H9 (cell line): ENCODE results near the gene RAP1GDS1. TPM values are rescaled to one million over a fixed set of nuclear protein-coding genes. Genes with fewer than 3 reads are reported as not detected.

ENCODE experiments used
- DNase-seq: peaks from one replicate; pipeline ENCODE4 v3.0.0-alpha.2; 2017
- H2AFZ ChIP-seq: one replicate; pipeline ENCODE4 v1.6.1; 2013; ENCODE audit warnings: mild to moderate bottlenecking, low read length, control low read depth, moderate library complexity
- H2AK5ac ChIP-seq: 2 replicates; pipeline ENCODE4 v1.6.1; 2013; ENCODE audit warnings: low read length, control low read depth, mixed read lengths; ENCODE audit not compliant: insufficient read length
- H2BK120ac ChIP-seq: one replicate; pipeline ENCODE4 v1.6.1; 2013; ENCODE audit warnings: low read depth, mild to moderate bottlenecking, low read length, control low read depth, inconsistent platforms; ENCODE audit not compliant: poor library complexity, severe bottlenecking
- H2BK12ac ChIP-seq: 2 replicates; pipeline ENCODE4 v1.6.1; 2013; ENCODE audit warnings: low read length, control low read depth, mixed read lengths, low read depth; ENCODE audit not compliant: insufficient read length
- H2BK15ac ChIP-seq: 2 replicates; pipeline ENCODE4 v1.6.1; 2013; ENCODE audit warnings: low read depth, low read length, control low read depth
- H2BK20ac ChIP-seq: one replicate; pipeline ENCODE4 v1.6.1; 2013; ENCODE audit warnings: low read depth, mild to moderate bottlenecking, low read length, control low read depth, inconsistent platforms; ENCODE audit not compliant: poor library complexity, severe bottlenecking
- H2BK5ac ChIP-seq: 2 replicates; pipeline ENCODE4 v1.6.1; 2013; ENCODE audit warnings: low read length, control low read depth, mixed read lengths; ENCODE audit not compliant: insufficient read length
- H3K14ac ChIP-seq: 2 replicates; pipeline ENCODE4 v1.6.1; 2013; ENCODE audit warnings: low read length, control low read depth; ENCODE audit not compliant: insufficient read depth
- H3K18ac ChIP-seq: 2 replicates; pipeline ENCODE4 v1.6.1; 2013; ENCODE audit warnings: low read depth, mild to moderate bottlenecking, mixed read lengths, low read length, control low read depth; ENCODE audit not compliant: insufficient read length
- H3K23ac ChIP-seq: 2 replicates; pipeline ENCODE4 v1.6.1; 2013; ENCODE audit warnings: low read length, control low read depth, mixed read lengths, low read depth; ENCODE audit not compliant: insufficient read length
- H3K23me2 ChIP-seq: 2 replicates; pipeline ENCODE4 v1.6.1; 2013; ENCODE audit warnings: low read depth, mild to moderate bottlenecking, mixed read lengths, low read length, control low read depth; ENCODE audit not compliant: insufficient read length, poor library complexity, severe bottlenecking
- H3K27ac ChIP-seq: 2 replicates; pipeline ENCODE4 v1.5.1; 2013; ENCODE audit warnings: low read length, control low read depth, mixed read lengths, low read depth; ENCODE audit not compliant: insufficient read length
- H3K27me3 ChIP-seq: 2 replicates; pipeline ENCODE4 v1.6.1; 2013; ENCODE audit warnings: low read length, control low read depth, inconsistent platforms; ENCODE audit not compliant: insufficient read depth
- H3K4ac ChIP-seq: 2 replicates; pipeline ENCODE4 v1.6.1; 2013; ENCODE audit warnings: low read depth, mild to moderate bottlenecking, control low read depth, inconsistent platforms, low read length, moderate library complexity
- H3K4me1 ChIP-seq: 2 replicates; pipeline ENCODE4 v1.6.1; 2013; ENCODE audit warnings: low read length, control low read depth, inconsistent platforms; ENCODE audit not compliant: insufficient read depth
- H3K4me2 ChIP-seq: 2 replicates; pipeline ENCODE4 v1.6.1; 2013; ENCODE audit warnings: low read length, control low read depth, mixed read lengths; ENCODE audit not compliant: insufficient read length, insufficient read depth
- H3K56ac ChIP-seq: 2 replicates; pipeline ENCODE4 v1.6.1; 2013; ENCODE audit warnings: low read depth, mild to moderate bottlenecking, mixed read lengths, low read length, control low read depth; ENCODE audit not compliant: insufficient read length
- H3K79me1 ChIP-seq: 2 replicates; pipeline ENCODE4 v1.6.1; 2013; ENCODE audit warnings: low read depth, mild to moderate bottlenecking, moderate library complexity, low read length, control low read depth, inconsistent platforms; ENCODE audit not compliant: insufficient read depth, poor library complexity, severe bottlenecking
- H3K79me2 ChIP-seq: 2 replicates; pipeline ENCODE4 v1.6.1; 2013; ENCODE audit warnings: low read length, control low read depth, inconsistent platforms; ENCODE audit not compliant: insufficient read depth
- H3K9ac ChIP-seq: 2 replicates; pipeline ENCODE4 v1.6.1; 2013; ENCODE audit warnings: low read length, control low read depth, mixed read lengths; ENCODE audit not compliant: insufficient read length; ENCODE audit errors: extremely low read depth
- H3K9me3 ChIP-seq: one replicate; pipeline ENCODE4 v1.6.1; 2013; ENCODE audit warnings: low read depth, low read length, inconsistent platforms; ENCODE audit not compliant: control insufficient read depth
- H3T11ph ChIP-seq: one replicate; pipeline ENCODE4 v1.6.1; 2013; ENCODE audit warnings: mild to moderate bottlenecking, low read length, control low read depth, inconsistent platforms
- H4K20me1 ChIP-seq: one replicate; pipeline ENCODE4 v1.6.1; 2013; ENCODE audit not compliant: control insufficient read depth, insufficient read length, insufficient read depth
- H4K5ac ChIP-seq: 2 replicates; pipeline ENCODE4 v1.6.1; 2013; ENCODE audit warnings: low read depth, mild to moderate bottlenecking, mixed read lengths, low read length, control low read depth; ENCODE audit not compliant: insufficient read length
- H4K8ac ChIP-seq: replicated peaks from 2 replicates; pipeline ENCODE4 v1.6.1; 2013; ENCODE audit warnings: low read length, control low read depth, mixed read lengths, low read depth; ENCODE audit not compliant: insufficient read length
- H4K91ac ChIP-seq: 2 replicates; pipeline ENCODE4 v1.6.1; 2013; ENCODE audit warnings: low read depth, mild to moderate bottlenecking, moderate library complexity, mixed read lengths, low read length, control low read depth; ENCODE audit not compliant: insufficient read length
- H3K27ac Mint-ChIP-seq, 3 experiments: 2 replicates in 2 of 3; 3 replicates in 1 of 3; pipeline ENCODE4 v1.8.0; 2020 to 2021; ENCODE audit warnings: mixed read lengths in 3 of 3, mild to moderate bottlenecking in 1 of 3, moderate library complexity in 1 of 3
- H3K27me3 Mint-ChIP-seq: 2 replicates; pipeline ENCODE4 v1.8.0; 2021; ENCODE audit warnings: low read depth, mild to moderate bottlenecking, moderate library complexity, mixed read lengths
- H3K36me3 Mint-ChIP-seq, 3 experiments: 2 replicates in 2 of 3; 3 replicates in 1 of 3; pipeline ENCODE4 v1.8.0; 2020 to 2021; ENCODE audit warnings: low read depth in 3 of 3, mixed read lengths in 3 of 3; ENCODE audit not compliant: insufficient read depth in 1 of 3
- H3K4me1 Mint-ChIP-seq, 2 experiments: 2 replicates each; pipeline ENCODE4 v1.8.0; 2020; ENCODE audit warnings: mixed read lengths in 2 of 2
- H3K4me3 Mint-ChIP-seq, 2 experiments: 2 replicates in 1 of 2; 3 replicates in 1 of 2; pipeline ENCODE4 v1.8.0; 2020 to 2021; ENCODE audit warnings: mild to moderate bottlenecking in 2 of 2, mixed read lengths in 2 of 2, moderate library complexity in 1 of 2
- H3K9me3 Mint-ChIP-seq, 2 experiments: 2 replicates in 1 of 2; 3 replicates in 1 of 2; pipeline ENCODE4 v1.8.0; 2020; ENCODE audit warnings: mild to moderate bottlenecking in 2 of 2, mixed read lengths in 2 of 2, moderate library complexity in 1 of 2
- CTCF ChIP-seq: fragments of 200-600 bp; sonication (generic); conservative IDR thresholded peaks from 3 replicates; pipeline ENCODE4 v1.8.0; 2021; ENCODE audit warnings: antibody characterized with exemption, mild to moderate bottlenecking
- WGBS: extraction: QIAGEN DNeasy Blood & Tissue Kit; methylation state at CpG from one replicate; pipeline ENCODE4 v1.1.7; 2013; ENCODE audit warnings: missing lambda C conversion rate, low lambda C conversion rate, mixed read lengths; ENCODE audit not compliant: insufficient read length; ENCODE audit errors: extremely low coverage; 5-methylcytosine and 5-hydroxymethylcytosine counted together
- total RNA-seq: library from RNA; stranded (reverse); gene quantifications from 2 replicates; pipeline ENCODE4 v1.2.1, GENCODE V29; 2021

RAP1GDS1 gene
- total RNA-seq, 1 experiment from 2014 or later, result 25.2 TPM

GRCh38 chr4:98352940-98353339 lies 91.8 kb downstream of the RAP1GDS1 start:
- no peaks in the 10 kb centered on the region for H3K79me2 ChIP-seq
- no peaks in the 10 kb centered on the region for H3K27me3 Mint-ChIP-seq
- no peak for TF ChIP-seq CTCF

More at GRCh38 chr4:98352940-98353339, 91.8 kb downstream of the RAP1GDS1 start:
- H3K27me3 ChIP-seq, result no peaks in the 10 kb centered on the region
- H4K20me1 ChIP-seq, result no peaks in the 10 kb centered on the region
- H3K27ac ChIP-seq, result no peak overlapping the region
- DNase-seq, result no peak
- H3K23ac ChIP-seq, result no peak overlapping the region
- H2AFZ ChIP-seq, result no peak overlapping the region
- H3K79me1 ChIP-seq, result no peaks in the 10 kb centered on the region
- no peak overlapping the region for H3K56ac ChIP-seq
- H3K9ac ChIP-seq, result no peak overlapping the region
- H3K18ac ChIP-seq, result no peak overlapping the region
- H2BK15ac ChIP-seq, result no peak overlapping the region
- H2AK5ac ChIP-seq, result no peak overlapping the region
- H3K14ac ChIP-seq, result no peak overlapping the region
- H3K4me1 ChIP-seq, result no peaks in the 10 kb centered on the region
- Mint-ChIP-seq H3K4me3 (no peak overlapping the region), H3K4me1 (no peaks in the 10 kb centered on the region), H3K27ac (no peak overlapping the region), H3K9me3 (peaks cover 7 to 10% of the 10 kb centered on the region in 2 experiments; a peak in 4 of 5 replicates), H3K36me3 (peaks cover 5 to 11% (median 9%) of the 10 kb centered on the region in 3 experiments)
- H3K9me3 ChIP-seq, result no peaks in the 10 kb centered on the region
- H3K23me2 ChIP-seq, result no peaks in the 10 kb centered on the region
- no peak overlapping the region for H2BK20ac ChIP-seq
- no peak overlapping the region for H4K91ac ChIP-seq
- no peak overlapping the region for H2BK120ac ChIP-seq
- no peak overlapping the region for H2BK5ac ChIP-seq
- no peak overlapping the region for H2BK12ac ChIP-seq
- no peak overlapping the region for H3K4ac ChIP-seq
- no peak overlapping the region for H3K4me2 ChIP-seq
- no peak overlapping the region for H3T11ph ChIP-seq
- no CpG with 5 or more reads among the region's 4 CpGs for WGBS
- H4K5ac ChIP-seq, result no peak overlapping the region
- no peak overlapping the region for H4K8ac ChIP-seq
